ENCODE data around the gene APOA5. TPM values are rescaled to one million over a fixed set of nuclear protein-coding genes. Genes with fewer than 3 reads are reported as not detected.

The APOA5 gene
- total and polyA plus RNA-seq, 2 of the 13 experiments (the other 11 are each of a cell fraction or from before 2014, with no cell fraction given) = 44.0 to 49.1 TPM

- TF ChIP-seq ZNF543 (CRISPR knock-in tag; IDR thresholded peaks at IDR 0.05) (peak; percentile 71; the same call in 1 of the 2 replicates), ARID5B (CRISPR knock-in tag; IDR thresholded peaks at IDR 0.05) (peak; percentile 95), MIER3 (CRISPR knock-in tag; IDR thresholded peaks at IDR 0.05; ENCODE audit: borderline replicate concordance) (peak; percentile 87), ZNF550 (CRISPR knock-in tag; IDR thresholded peaks at IDR 0.05; ENCODE audit: borderline replicate concordance) (peak; percentile 70; the same call in 1 of the 2 replicates), ZHX2 (IDR thresholded peaks at IDR 0.05; ENCODE audit: low read depth) (peak; percentile 51; the same call in 1 of the 2 replicates), ZHX2 (CRISPR knock-in tag; IDR thresholded peaks at IDR 0.05; ENCODE audit: borderline replicate concordance) (no peak), ZNF335 (CRISPR knock-in tag; IDR thresholded peaks at IDR 0.05) (peak; percentile 45; the same call in 1 of the 2 replicates), ZNF430 (CRISPR knock-in tag; IDR thresholded peaks at IDR 0.05) (peak; percentile 95), ZSCAN21 (CRISPR knock-in tag; IDR thresholded peaks at IDR 0.05; ENCODE audit: borderline replicate concordance) (peak; percentile 93; the same call in 1 of the 2 replicates), MEF2D (CRISPR knock-in tag; IDR thresholded peaks at IDR 0.05) (peak; percentile 96), DBP (CRISPR knock-in tag; IDR thresholded peaks at IDR 0.05; ENCODE audit: not compliant biosample characterization) (no peak), ZNF839 (CRISPR knock-in tag; IDR thresholded peaks at IDR 0.05; ENCODE audit: borderline replicate concordance) (no peak), ATF6 (CRISPR knock-in tag; conservative IDR thresholded peaks at IDR 0.05) (0 out of 2 replicates have a peak, but pooled peaks have one; percentile 55), NAIF1 (CRISPR knock-in tag; IDR thresholded peaks at IDR 0.05; ENCODE audit: borderline replicate concordance) (no peak), ZBTB20 (CRISPR knock-in tag; IDR thresholded peaks at IDR 0.05; ENCODE audit: borderline replicate concordance, low read depth) (peak; percentile 58; the same call in 1 of the 2 replicates), ZNF253 (CRISPR knock-in tag; IDR thresholded peaks at IDR 0.05; ENCODE audit: borderline replicate concordance) (peak; percentile 43; the same call in 1 of the 2 replicates)
These were observed 35.2 kb upstream of the APOA5 start (continued) for GRCh38 chr11:116826751-116827431.

Data from HepG2 (cell line).